HG02840 (cell line): ENCODE data around the gene COL3A1.

Source experiments
- ATAC-seq: cut with Tn5 transposase; IDR thresholded peaks from one replicate; pipeline ENCODE4 v1.9.1; 2021; ENCODE audit warnings: mild to moderate bottlenecking, moderate library complexity, moderate number of reproducible peaks; ENCODE audit not compliant: unreplicated experiment, low FRiP score

COL3A1 gene

DNA sequence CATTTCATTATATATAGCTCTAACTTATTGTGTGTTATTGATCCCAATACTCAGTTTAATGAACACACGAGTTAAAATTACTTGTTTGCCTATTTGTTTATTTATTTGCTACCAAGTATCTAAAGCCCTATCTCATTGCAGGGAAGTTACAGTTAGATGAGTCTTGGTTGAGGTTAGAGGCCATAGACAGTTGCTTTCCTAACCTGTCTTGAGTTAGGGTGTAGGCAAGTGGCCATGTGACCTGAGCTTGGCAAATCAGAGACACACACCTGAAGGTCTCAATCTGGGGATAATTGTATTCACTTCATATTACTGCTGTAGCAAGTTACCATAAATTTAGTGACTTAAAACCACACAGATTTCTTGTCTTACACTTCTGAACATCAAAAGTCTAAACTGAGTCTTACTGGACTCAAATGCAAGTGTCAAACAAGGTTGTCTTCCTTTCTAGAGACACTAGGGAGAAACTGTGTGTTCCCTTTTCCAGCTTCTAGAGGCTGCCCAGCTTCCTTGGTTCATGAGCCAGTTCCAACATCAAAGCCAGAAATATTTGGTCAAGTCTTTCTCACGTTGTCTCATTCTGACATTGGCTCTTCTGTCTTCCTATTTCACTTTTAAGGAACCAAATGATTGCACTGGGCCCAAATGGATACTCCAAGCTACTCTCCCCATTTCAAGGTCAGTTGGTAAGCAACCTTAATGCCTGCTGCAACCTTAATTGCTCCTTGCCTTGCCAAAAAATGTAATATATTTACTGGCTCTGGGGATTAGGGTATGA lies 39.7 kb downstream of the COL3A1 start:
- ATAC-seq: no peak

- ATAC-seq: no peak
These were observed 40.4 kb downstream of the COL3A1 start for GRCh38 chr2:189014449-189015138.

DNA sequence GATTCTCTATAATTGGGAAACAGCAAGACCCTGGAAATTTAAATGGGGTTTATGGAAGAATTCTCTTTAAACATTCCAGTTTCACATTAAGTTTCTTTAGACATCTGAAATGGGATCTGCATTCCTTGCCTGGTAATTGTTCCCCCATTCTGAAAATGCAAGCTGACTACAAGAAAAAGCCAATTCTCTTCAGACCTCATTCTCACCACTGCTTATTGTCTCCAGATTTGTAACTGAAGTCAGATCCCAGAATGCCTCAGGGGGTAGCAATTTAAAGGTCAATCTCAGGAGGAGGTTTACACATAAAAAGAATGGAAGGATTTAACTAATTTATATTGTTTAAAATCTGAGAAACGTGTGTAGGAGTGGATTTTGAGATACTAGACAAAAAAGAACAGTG lies 41.2 kb downstream of the COL3A1 start:
- no peak for ATAC-seq

DNA sequence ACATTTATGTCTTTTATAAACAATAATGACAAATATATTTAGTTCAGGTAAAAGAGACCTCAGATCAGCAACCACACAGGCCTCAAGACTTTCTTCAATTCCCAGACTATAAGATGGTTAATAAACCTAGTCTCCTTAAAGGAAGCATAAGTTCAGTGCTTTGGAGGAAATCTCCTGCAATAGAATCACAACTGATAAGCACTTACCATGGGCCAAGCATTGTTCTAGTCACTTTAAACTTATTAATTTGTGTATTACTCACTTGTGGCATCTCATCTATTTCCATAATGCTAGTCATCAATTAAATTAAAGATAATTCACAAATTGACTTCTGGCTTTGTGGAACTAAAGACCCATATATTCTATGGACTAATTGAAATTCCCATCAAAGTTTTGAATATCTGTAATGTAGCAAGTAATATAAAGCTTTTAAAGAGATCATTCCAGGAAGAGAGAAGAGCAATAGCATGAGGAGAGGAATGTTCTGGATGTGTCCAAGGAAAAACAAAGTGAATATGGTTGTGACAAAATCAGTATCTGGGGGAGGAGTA lies 42.2 kb downstream of the COL3A1 start:
- no peak for ATAC-seq

- ATAC-seq: no peak
These were observed 44.5 kb downstream of the COL3A1 start for GRCh38 chr2:189018631-189019030.

- ATAC-seq: no peak
These were observed 46.0 kb downstream of the COL3A1 start for GRCh38 chr2:189020179-189020578.

- ATAC-seq: no peak
These were observed 47.9 kb downstream of the COL3A1 start for GRCh38 chr2:189022053-189022481.

- ATAC-seq: no peak
These were observed 48.3 kb downstream of the COL3A1 start for GRCh38 chr2:189022492-189022891.

DNA sequence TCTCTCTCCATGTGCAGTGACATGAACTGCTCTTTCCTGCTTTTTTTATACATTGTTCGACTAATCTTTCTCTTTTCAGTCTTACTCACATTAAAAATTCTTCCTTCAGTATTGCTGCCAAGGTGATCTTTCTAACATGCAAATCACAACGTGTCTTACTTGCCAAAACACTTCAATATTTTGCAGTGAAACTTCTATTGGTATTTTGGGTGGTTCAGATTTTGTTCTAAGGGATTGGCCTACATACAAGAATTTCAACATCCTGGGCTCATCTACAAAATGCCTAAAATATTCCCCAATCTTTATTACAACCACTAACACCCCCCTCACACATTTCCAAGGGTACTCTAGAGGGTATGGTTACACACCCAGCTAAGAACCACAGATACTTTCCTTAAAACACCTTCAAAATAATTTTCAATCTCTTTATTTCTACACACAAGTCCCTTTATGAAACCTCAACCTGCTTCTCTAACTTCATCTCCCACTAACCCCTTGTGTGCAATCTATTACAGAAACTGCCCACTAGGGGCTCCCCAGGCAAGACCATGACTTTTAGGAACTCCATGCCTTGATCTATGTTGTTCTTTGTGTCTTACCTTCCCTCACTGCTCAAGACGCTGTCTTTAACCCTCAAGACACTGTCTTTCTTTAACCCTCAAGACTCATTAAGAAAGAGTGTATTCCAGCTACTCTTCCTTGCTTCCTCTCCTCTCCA lies 50.9 kb downstream of the COL3A1 start:
- ATAC-seq: no peak

DNA sequence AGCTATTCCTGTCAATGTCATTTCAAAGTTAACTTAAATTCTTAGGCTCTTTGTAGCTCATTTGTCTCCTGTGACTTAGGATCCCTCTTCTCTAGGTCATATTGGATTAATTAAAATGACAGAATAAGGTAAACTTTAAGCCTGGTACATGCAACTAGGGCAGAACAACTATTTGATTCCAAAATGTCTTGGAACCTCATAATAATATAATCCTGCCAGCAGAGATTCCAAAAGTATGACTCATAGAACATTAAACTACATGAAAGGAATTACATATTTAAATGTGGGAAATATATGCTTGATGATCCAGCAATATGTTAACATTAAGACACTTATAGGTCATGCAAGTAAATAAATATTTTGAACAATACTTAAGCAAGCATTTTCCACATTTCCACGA lies 63.3 kb downstream of the COL3A1 start:
- no peak for ATAC-seq

DNA sequence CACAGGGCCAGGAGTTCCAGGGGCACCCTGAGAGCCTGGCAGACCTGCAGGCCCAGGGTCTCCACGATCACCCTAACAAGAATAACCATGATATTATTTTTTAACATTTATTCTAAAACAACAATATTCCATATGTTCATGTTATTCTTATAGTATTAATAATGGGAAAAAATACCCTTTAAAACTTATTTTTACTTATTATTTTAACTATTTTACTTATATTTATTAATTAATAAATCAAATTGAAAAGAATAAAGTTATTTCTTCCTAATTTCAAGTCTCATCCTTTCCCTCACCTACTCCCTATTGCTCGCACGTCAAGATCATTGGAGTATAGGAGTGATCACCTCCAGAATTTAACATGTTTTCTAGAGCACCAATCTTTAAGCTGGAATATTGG lies 71.7 kb downstream of the COL3A1 start:
- ATAC-seq: no peak

GRCh38 chr2:189046320-189046719 lies 72.1 kb downstream of the COL3A1 start:
- ATAC-seq: no peak

DNA sequence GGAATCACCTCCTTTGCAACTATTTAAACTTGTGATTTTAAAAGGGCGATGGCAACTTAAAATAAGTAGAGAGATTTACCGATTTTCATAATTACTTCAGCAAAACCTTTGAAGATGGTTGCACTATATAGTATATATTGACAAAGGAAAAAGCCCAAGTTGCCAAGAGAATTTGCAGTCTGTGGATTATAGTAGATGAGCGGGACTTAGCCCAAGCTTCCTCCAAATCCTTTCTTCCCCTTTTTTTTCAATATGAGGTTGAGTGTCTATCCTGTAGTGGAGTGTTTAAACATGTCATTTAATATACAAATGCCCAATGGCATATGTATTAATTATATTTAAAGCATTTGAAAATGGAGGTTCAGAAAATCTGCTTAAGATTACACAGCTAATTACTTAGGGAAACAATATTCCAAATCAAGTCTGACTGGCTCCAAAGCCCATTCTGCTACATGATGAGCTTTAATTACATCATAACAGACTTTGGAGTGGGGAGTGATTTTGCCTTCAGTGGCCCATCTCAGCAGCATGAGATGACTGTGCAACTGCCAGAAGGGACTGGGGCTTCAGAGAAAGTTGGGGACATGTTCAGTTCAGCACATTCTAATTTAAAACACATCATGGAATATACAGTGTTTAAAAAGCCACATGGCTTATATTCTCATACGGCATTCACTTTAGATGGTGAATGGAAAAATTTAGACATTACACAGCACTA lies 73.2 kb downstream of the COL3A1 start:
- ATAC-seq: no peak

DNA sequence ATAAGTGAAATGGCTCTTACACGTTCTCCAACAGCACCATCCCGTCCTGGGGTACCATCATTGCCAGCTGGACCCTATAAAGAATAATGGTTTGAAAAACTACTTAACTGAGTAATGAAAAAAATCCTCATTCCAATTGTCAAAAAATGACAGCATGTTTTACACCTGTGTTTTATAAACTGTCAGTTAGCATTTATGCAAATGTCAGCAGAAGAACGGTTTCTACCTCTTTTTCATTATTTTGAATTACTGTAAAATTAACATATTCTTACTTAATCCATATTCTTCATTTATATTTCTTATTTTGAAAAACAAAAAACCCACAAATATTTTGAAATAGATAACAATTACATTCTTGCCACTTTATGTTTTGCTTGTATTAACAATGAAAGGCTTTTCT lies 74.0 kb downstream of the COL3A1 start:
- no peak for ATAC-seq

GRCh38 chr2:189049709-189050164 lies 75.6 kb downstream of the COL3A1 start:
- ATAC-seq: no peak

DNA sequence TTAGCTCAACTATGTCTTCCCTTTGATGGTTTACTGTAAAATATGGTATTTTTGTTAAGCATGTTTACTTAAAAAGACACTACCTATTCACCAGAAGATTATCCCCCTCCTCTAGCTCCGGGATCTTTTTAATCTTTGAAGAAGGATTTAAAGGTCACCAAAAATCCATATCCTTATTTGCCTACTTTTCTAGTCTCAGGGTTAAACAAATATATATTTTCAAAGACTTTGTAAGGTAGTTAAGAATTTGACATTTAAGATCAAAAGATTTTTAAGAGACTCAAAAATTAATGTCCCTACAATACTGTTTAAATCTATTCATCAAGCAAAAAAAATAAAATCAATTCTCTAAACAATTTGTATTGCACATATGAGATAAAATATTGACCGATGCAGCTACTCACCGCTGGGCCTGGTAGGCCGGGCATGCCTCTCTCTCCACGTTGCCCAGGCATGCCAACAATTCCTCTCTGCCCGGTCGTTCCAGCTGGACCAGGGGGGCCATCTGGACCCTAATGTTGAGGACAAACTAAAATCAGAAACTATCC lies 76.1 kb downstream of the COL3A1 start:
- no peak for ATAC-seq

DNA sequence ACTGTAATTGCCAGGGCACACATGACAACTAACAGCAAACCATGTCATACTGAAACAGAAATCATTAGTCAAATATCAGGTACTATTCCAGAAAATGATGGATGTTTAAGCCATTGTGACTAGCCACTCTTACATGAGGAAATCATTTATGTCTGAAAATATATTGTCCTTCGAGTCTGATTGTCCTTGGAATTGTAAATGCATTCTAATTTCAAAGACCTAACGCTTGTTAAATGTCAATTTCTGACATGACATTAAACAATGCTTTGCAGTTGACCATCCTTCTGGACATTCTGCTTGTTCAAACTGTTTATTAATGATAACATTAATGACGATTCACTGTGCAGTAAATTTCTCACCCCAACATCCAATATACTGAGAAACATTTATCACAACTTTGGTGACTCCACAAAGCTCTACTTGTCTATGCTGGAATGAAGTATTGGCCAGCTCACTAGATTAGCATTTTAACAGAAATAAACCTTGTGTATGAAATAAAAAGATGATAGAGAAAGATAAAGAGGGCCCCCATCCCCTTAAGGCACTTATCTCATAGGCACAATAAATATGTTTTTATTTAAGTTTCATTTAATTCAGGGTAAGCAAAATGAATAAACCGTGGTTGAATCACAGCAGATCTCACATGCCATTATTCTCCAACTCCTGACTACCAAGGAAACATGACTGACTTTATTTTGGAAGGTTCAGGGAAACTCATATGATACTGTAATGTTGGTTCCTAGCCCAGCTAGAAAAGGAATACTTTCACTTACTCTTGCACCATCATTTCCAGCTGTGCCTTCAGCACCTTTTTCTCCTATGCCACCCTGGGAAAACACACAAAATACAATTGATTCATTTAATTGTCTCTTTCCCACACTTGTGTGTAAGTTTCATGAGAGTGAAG lies 82.3 kb downstream of the COL3A1 start:
- ATAC-seq: no peak

DNA sequence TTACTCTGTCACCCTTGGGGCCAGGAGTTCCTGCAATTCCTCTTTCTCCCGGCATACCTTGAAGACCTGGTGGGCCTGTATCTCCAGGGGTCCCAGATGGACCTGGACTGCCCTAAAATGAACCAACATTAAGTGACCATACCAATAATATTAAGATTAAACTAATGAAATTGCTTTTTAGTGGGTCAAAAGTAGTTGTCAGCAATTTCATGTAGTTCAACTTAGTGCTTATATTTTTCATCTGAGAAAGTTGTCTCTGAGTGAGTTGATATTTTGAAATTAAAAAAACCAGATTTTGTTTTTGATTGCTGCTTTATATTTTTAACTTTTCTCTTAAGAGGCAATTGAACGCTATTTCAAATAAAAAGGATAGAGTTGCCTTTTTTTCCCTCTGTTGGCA lies 83.1 kb downstream of the COL3A1 start:
- no peak for ATAC-seq

- no peak for ATAC-seq
These were observed 86.0 kb downstream of the COL3A1 start for GRCh38 chr2:189060096-189060642.
